ENCODE results near the gene GTSE1. TPM values are rescaled to one million over a fixed set of nuclear protein-coding genes. Genes with fewer than 3 reads are reported as not detected.

Gene GTSE1
- polyA plus RNA-seq, 1 of the 3 experiments (the other 2 are of a cell fraction) = 12.2 TPM

GRCh38 chr22:46368422-46368821 is 71.8 kb downstream of the GTSE1 start (continued):
- TF ChIP-seq, protein P1, sequence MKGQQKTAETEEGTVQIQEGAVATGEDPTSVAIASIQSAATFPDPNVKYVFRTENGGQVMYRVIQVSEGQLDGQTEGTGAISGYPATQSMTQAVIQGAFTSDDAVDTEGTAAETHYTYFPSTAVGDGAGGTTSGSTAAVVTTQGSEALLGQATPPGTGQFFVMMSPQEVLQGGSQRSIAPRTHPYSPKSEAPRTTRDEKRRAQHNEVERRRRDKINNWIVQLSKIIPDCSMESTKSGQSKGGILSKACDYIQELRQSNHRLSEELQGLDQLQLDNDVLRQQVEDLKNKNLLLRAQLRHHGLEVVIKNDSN (IDR thresholded peaks at IDR 0.05; ENCODE audit: borderline replicate concordance, low read depth) = no peak

- TF ChIP-seq FOXJ3 (CRISPR knock-in tag; IDR thresholded peaks at IDR 0.05) (no peak), EP300 (IDR thresholded peaks at IDR 0.05; ENCODE audit: borderline replicate concordance in 1 of 2, low read depth in 1 of 2, low read length in 1 of 2) (no peak)
- TF ChIP-seq, protein P1 (IDR thresholded peaks at IDR 0.05; ENCODE audit: borderline replicate concordance, low read depth) = no peak
- CTCF ChIA-PET = interaction anchor here (1.2 to 3.2 kb wide), 6 partner anchors 11 to 174 kb away, joined by 3 to 105 read pairs (median 16); no protein-coding TSS in a partner anchor
- no peaks in the 10 kb centered on the region for H3F3A ChIP-seq (replicated peaks; ENCODE audit: insufficient read depth)
- H3K79me2 ChIP-seq (ENCODE audit: insufficient read depth) = no peaks in the 10 kb centered on the region
- no peaks in the 10 kb centered on the region for H4K20me1 ChIP-seq (ENCODE audit: insufficient read depth)
- H3K9ac ChIP-seq = no peak overlapping the region
- DNase-seq = no peak
- no peaks in the 10 kb centered on the region; a peak in 1 of 4 replicates for H3K4me1 ChIP-seq (ENCODE audit: control insufficient read depth in 1 of 2, insufficient read depth in 2 of 2, low read depth in 1 of 2, low read length in 1 of 2)
- H2AFZ ChIP-seq (ENCODE audit: low read depth) = no peak overlapping the region
- no peak overlapping the region for H3K4me3 ChIP-seq (ENCODE audit: low read depth in 2 of 2, low read length in 1 of 2)
- no peak overlapping the region for H3K27ac ChIP-seq (ENCODE audit: low read depth in 2 of 2, low read length in 1 of 2)
- POLR2A ChIA-PET = no interaction called here
- no peaks in the 10 kb centered on the region for H3K9me3 ChIP-seq
- H3K36me3 ChIP-seq (replicated peaks in 1 of 2; ENCODE audit: control insufficient read depth in 1 of 2, insufficient read depth in 2 of 2, low read length in 1 of 2) = no peaks in the 10 kb centered on the region
- no peak overlapping the region for H3K4me2 ChIP-seq
- 82% methylated on average over 22 of the region's 31 CpGs for WGBS (ENCODE audit: low lambda C conversion rate)
- H3K9me2 ChIP-seq = no peaks in the 10 kb centered on the region
- no peaks in the 10 kb centered on the region for H3K27me3 ChIP-seq (ENCODE audit: insufficient read depth)
Measured at GRCh38 chr22:46368871-46369715, 72.4 kb downstream of the GTSE1 start.

- Histone ChIP-seq H3K4me2 (no peak overlapping the region), H3K27ac (ENCODE audit: low read depth in 2 of 2, low read length in 1 of 2) (no peak overlapping the region), H3K36me3 (replicated peaks in 1 of 2; ENCODE audit: control insufficient read depth in 1 of 2, insufficient read depth in 2 of 2, low read length in 1 of 2) (no peaks in the 10 kb centered on the region), H3K4me3 (ENCODE audit: low read depth in 2 of 2, low read length in 1 of 2) (no peak overlapping the region), H3K9ac (no peak overlapping the region), H2AFZ (ENCODE audit: low read depth) (no peak overlapping the region), H3K27me3 (ENCODE audit: insufficient read depth) (no peaks in the 10 kb centered on the region), H4K20me1 (ENCODE audit: insufficient read depth) (no peaks in the 10 kb centered on the region), H3K4me1 (ENCODE audit: control insufficient read depth in 1 of 2, insufficient read depth in 2 of 2, low read depth in 1 of 2, low read length in 1 of 2) (no peaks in the 10 kb centered on the region; a peak in 1 of 4 replicates), H3K9me2 (no peaks in the 10 kb centered on the region), H3K79me2 (ENCODE audit: insufficient read depth) (no peaks in the 10 kb centered on the region), H3F3A (replicated peaks; ENCODE audit: insufficient read depth) (no peaks in the 10 kb centered on the region), H3K9me3 (no peaks in the 10 kb centered on the region)
- 67% methylated on average over 22 of the region's 25 CpGs for WGBS (ENCODE audit: low lambda C conversion rate)
- CTCF ChIA-PET = interaction anchor here (0.5 to 3.2 kb wide), 4 partner anchors 15 to 222 kb away, joined by 3 to 30 read pairs (median 6); no protein-coding TSS in a partner anchor
- TF ChIP-seq RCOR1 (IDR thresholded peaks at IDR 0.05; ENCODE audit: low read length) (no peak), MXI1 (IDR thresholded peaks at IDR 0.05; ENCODE audit: low read depth, low read length) (no peak), TCF12 (IDR thresholded peaks at IDR 0.05) (no peak), NFIC (IDR thresholded peaks at IDR 0.05; ENCODE audit: borderline replicate concordance) (no peak), REST (IDR thresholded peaks at IDR 0.05; ENCODE audit: low read depth, low read length) (no peak), MEF2A (IDR thresholded peaks at IDR 0.05; ENCODE audit: borderline replicate concordance, low read depth) (no peak), NRF1 (IDR thresholded peaks at IDR 0.05; ENCODE audit: low read depth, low read length) (no peak), ZBTB33 (IDR thresholded peaks at IDR 0.05; ENCODE audit: borderline replicate concordance, low read depth) (no peak), TEAD4 (IDR thresholded peaks at IDR 0.05; ENCODE audit: borderline replicate concordance, insufficient read depth) (no peak)
- no peak for DNase-seq
- POLR2A ChIA-PET = interaction anchor here (0.5 kb wide), 1 partner anchor 9 kb away, joined by 3 read pairs; no protein-coding TSS in a partner anchor
Measured at GRCh38 chr22:46369716-46370583, 73.3 kb downstream of the GTSE1 start.
